HCT116 (cell line): ENCODE results near the gene NCOA1. TPM values are rescaled to one million over a fixed set of nuclear protein-coding genes. Genes with fewer than 3 reads are reported as not detected.

Experiments used
- ATAC-seq: fragments of 200-7000 bp; cut with Tn5 transposase; 2 replicates; pipeline ENCODE4 v1.9.1; 2020; ENCODE audit warnings: mild to moderate bottlenecking, moderate library complexity
- BruUV-seq: library from RNA; stranded (reverse); fragments of 400-500 nt; replicated peaks from 2 replicates; lab custom pipeline; 2021; lab: Mats Ljungman, UMichigan
- CTCF ChIA-PET: fragments of 300-600 bp; sonication (Branson Sonifier 250); formaldehyde crosslinking; loops from one replicate; lab custom pipeline; 2021; ENCODE audit warnings: antibody characterized with exemption; lab: Charles Lee
- POLR2A ChIA-PET: fragments of 300-600, 350-600 bp; sonication (Branson Sonifier 250); formaldehyde crosslinking; loops from one replicate; lab custom pipeline; 2021; ENCODE audit warnings: antibody characterized with exemption; lab: Charles Lee
- RAD21 ChIA-PET, 2 experiments: fragments of 300-600 bp; sonication (Branson Sonifier 250); formaldehyde crosslinking; loops; one replicate each; lab custom pipeline; 2023; ENCODE audit warnings: low total read pairs in 2 of 2; ENCODE audit not compliant: uncharacterized antibody in 2 of 2, unreplicated experiment in 2 of 2, low non-redundant PET in 1 of 2; lab: Charles Lee
- DNase-seq: peaks from one replicate; pipeline ENCODE4 v3.0.0-alpha.2; 2010; ENCODE audit warnings: low read depth, low spot score
- H2AFZ ChIP-seq: fragments of 200-600 bp; shearing (Covaris generic), sonication (generic); 2 replicates; pipeline ENCODE4 v1.6.1; 2017; ENCODE audit warnings: low read depth, mixed run types, mixed read lengths, antibody characterized with exemption, low read length; ENCODE audit not compliant: poor library complexity, severe bottlenecking
- H3K27ac ChIP-seq: 2 replicates; pipeline ENCODE4 v1.5.1; 2012; ENCODE audit warnings: low read depth, low read length
- H3K27me3 ChIP-seq: fragments of 200-600 bp; sonication (generic); 2 replicates; pipeline ENCODE4 v1.6.1; 2016; ENCODE audit warnings: mixed run types, low read length, mixed read lengths; ENCODE audit not compliant: insufficient read depth
- H3K36me3 ChIP-seq, 2 experiments: fragments of 200-500 bp in 1 of 2; fragments of 200-600 bp in 1 of 2; sonication (Bioruptor generic) in 1 of 2; sonication (generic) in 1 of 2; 2 replicates each; pipeline versions ENCODE4 v1.5.1 to v1.6.1; 2014 to 2016; ENCODE audit warnings: low read length in 2 of 2, inconsistent platforms in 1 of 2, mixed read lengths in 1 of 2, mixed run types in 1 of 2; ENCODE audit not compliant: insufficient read depth in 2 of 2, control insufficient read depth in 1 of 2
- H3K4me1 ChIP-seq, 2 experiments: fragments of 200-600 bp in 1 of 2; sonication (generic) in 1 of 2; 2 replicates each; pipeline versions ENCODE4 v1.5.1 to v1.6.1; 2012 to 2017; ENCODE audit warnings: low read length in 2 of 2, inconsistent platforms in 1 of 2, mild to moderate bottlenecking in 1 of 2, mixed read lengths in 1 of 2, mixed run types in 1 of 2, moderate library complexity in 1 of 2; ENCODE audit not compliant: insufficient read depth in 2 of 2, control insufficient read depth in 1 of 2
- H3K4me2 ChIP-seq: fragments of 200-600 bp; sonication (generic); 2 replicates; pipeline ENCODE4 v1.6.1; 2017; ENCODE audit warnings: mixed run types, low read length, mixed read lengths
- H3K4me3 ChIP-seq, 2 experiments: fragments of 200-600 bp in 1 of 2; sonication (generic) in 1 of 2; replicated peaks in 1 of 2; 2 replicates each; pipeline ENCODE4 v1.5.1; 2011 to 2016; ENCODE audit warnings: low read length in 2 of 2, control low read depth in 1 of 2, low read depth in 1 of 2, mild to moderate bottlenecking in 1 of 2, mixed read lengths in 1 of 2, mixed run types in 1 of 2
- H3K79me2 ChIP-seq: fragments of 200-600 bp; sonication (generic); 2 replicates; pipeline ENCODE4 v1.6.1; 2017; ENCODE audit warnings: mild to moderate bottlenecking, mixed run types, low read length, moderate library complexity, mixed read lengths; ENCODE audit not compliant: insufficient read depth
- H3K9ac ChIP-seq: fragments of 200-600 bp; sonication (generic); 2 replicates; pipeline ENCODE4 v1.6.1; 2016; ENCODE audit warnings: low read length, mixed read lengths
- H3K9me2 ChIP-seq: fragments of 200-600 bp; sonication (generic), shearing (Covaris generic); 2 replicates; pipeline ENCODE4 v1.6.1; 2017; ENCODE audit warnings: mixed run types, mild to moderate bottlenecking, moderate library complexity; ENCODE audit not compliant: insufficient read depth
- H3K9me3 ChIP-seq, 2 experiments: fragments of 200-500 bp in 1 of 2; fragments of 200-600 bp in 1 of 2; sonication (Bioruptor generic) in 1 of 2; sonication (generic) in 1 of 2; 2 replicates each; pipeline ENCODE4 v1.6.1; 2014 to 2017; ENCODE audit warnings: low read length in 2 of 2, mixed read lengths in 2 of 2, inconsistent platforms in 1 of 2, low read depth in 1 of 2, mild to moderate bottlenecking in 1 of 2, mixed run types in 1 of 2, moderate library complexity in 1 of 2; ENCODE audit not compliant: control insufficient read depth in 1 of 2, insufficient read depth in 1 of 2
- H4K20me1 ChIP-seq: fragments of 200-600 bp; sonication (generic), shearing (Covaris generic); 2 replicates; pipeline ENCODE4 v1.6.1; 2017; ENCODE audit warnings: mixed run types, mild to moderate bottlenecking, moderate library complexity; ENCODE audit not compliant: insufficient read depth
- CBX3 ChIP-seq: IDR thresholded peaks from 2 replicates; pipeline ENCODE4 v1.6.1; 2012; ENCODE audit warnings: low read depth
- CEBPB ChIP-seq: IDR thresholded peaks from 2 replicates; pipeline ENCODE4 v1.6.1; 2012; ENCODE audit warnings: low read depth
- CTCF ChIP-seq, 3 experiments: fragments of 200-600 bp in 1 of 3; sonication (generic) in 1 of 3; IDR thresholded peaks in 2 of 3; conservative IDR thresholded peaks in 1 of 3; 2 replicates each; pipeline ENCODE4 v1.5.1; 2012 to 2017; ENCODE audit warnings: low read depth in 2 of 3, low read length in 2 of 3, antibody characterized with exemption in 1 of 3, borderline replicate concordance in 1 of 3, control low read depth in 1 of 3, mild to moderate bottlenecking in 1 of 3, mixed read lengths in 1 of 3, mixed run types in 1 of 3, moderate library complexity in 1 of 3; ENCODE audit not compliant: insufficient read depth in 1 of 3
- EGR1 ChIP-seq: IDR thresholded peaks from 2 replicates; pipeline ENCODE4 v1.6.1; 2012; ENCODE audit warnings: low read depth
- ELF1 ChIP-seq: IDR thresholded peaks from 2 replicates; pipeline ENCODE4 v1.6.1; 2012; ENCODE audit warnings: low read depth, borderline replicate concordance
- EZH2 ChIP-seq: fragments of 200-600 bp; sonication (generic); IDR thresholded peaks from 2 replicates; pipeline ENCODE4 v1.6.1; 2017; ENCODE audit warnings: antibody characterized with exemption, mixed run types
- EZH2phosphoT487 ChIP-seq: fragments of 200-600 bp; IDR thresholded peaks from 2 replicates; pipeline ENCODE4 v1.6.1; 2018; ENCODE audit warnings: antibody characterized with exemption, borderline replicate concordance
- FOSL1 ChIP-seq: IDR thresholded peaks from 2 replicates; pipeline ENCODE4 v1.6.1; 2012; ENCODE audit warnings: low read depth
- JUND ChIP-seq: IDR thresholded peaks from 2 replicates; pipeline ENCODE4 v1.6.1; 2012
- MAX ChIP-seq: IDR thresholded peaks from 2 replicates; pipeline ENCODE4 v1.6.1; 2012
- POLR2AphosphoS5 ChIP-seq: IDR thresholded peaks from 2 replicates; pipeline ENCODE4 v1.6.1; 2011; ENCODE audit warnings: mild to moderate bottlenecking, low read depth, low read length, moderate library complexity
- RAD21 ChIP-seq: IDR thresholded peaks from 2 replicates; pipeline ENCODE4 v1.6.1; 2012; ENCODE audit warnings: low read depth, mild to moderate bottlenecking
- SIN3A ChIP-seq: IDR thresholded peaks from 2 replicates; pipeline ENCODE4 v1.6.1; 2012; ENCODE audit warnings: low read depth
- SP1 ChIP-seq: IDR thresholded peaks from 2 replicates; pipeline ENCODE4 v1.6.1; 2012; ENCODE audit warnings: low read depth
- TCF7L2 ChIP-seq: IDR thresholded peaks from 2 replicates; pipeline ENCODE4 v1.7.0; 2011; ENCODE audit warnings: borderline replicate concordance, inconsistent platforms; ENCODE audit not compliant: insufficient read depth, insufficient read length; ENCODE audit errors: extremely low read depth
- YY1 ChIP-seq: IDR thresholded peaks from 2 replicates; pipeline ENCODE4 v1.6.1; 2011; ENCODE audit warnings: low read length, low read depth, moderate library complexity, mild to moderate bottlenecking; ENCODE audit not compliant: insufficient replicate concordance; ENCODE audit errors: extremely low read depth
- ZBTB33 ChIP-seq: IDR thresholded peaks from 2 replicates; pipeline ENCODE4 v1.6.1; 2011; ENCODE audit warnings: mild to moderate bottlenecking, low read length, moderate library complexity; ENCODE audit not compliant: insufficient replicate concordance; ENCODE audit errors: extremely low read depth
- ZFX ChIP-seq: fragments of 450-650 bp; IDR thresholded peaks from 2 replicates; pipeline ENCODE4 v1.6.1; 2017
- ZNF274 ChIP-seq: fragments of 200-500 bp; sonication (Bioruptor generic); IDR thresholded peaks from 2 replicates; pipeline ENCODE4 v1.6.1; 2014; ENCODE audit warnings: mild to moderate bottlenecking, low read depth, low read length, inconsistent platforms
- intact Hi-C: fragments of 100-400 bp; cut with micrococcal nuclease; formaldehyde crosslinking; loops from 2 replicates; pipeline ENCODE4 v1.10.0; 2022
- total RNA-seq: library from RNA; stranded (reverse); gene quantifications from one replicate; pipeline ENCODE4 v1.2.1, GENCODE V29; 2021; ENCODE audit not compliant: unreplicated experiment
- TF ChIP-seq, protein P1 (sequence below): IDR thresholded peaks from 2 replicates; pipeline ENCODE4 v1.6.1; 2012

The NCOA1 gene
- total RNA-seq, 1 experiment from 2014 or later = 10.4 TPM

DNA sequence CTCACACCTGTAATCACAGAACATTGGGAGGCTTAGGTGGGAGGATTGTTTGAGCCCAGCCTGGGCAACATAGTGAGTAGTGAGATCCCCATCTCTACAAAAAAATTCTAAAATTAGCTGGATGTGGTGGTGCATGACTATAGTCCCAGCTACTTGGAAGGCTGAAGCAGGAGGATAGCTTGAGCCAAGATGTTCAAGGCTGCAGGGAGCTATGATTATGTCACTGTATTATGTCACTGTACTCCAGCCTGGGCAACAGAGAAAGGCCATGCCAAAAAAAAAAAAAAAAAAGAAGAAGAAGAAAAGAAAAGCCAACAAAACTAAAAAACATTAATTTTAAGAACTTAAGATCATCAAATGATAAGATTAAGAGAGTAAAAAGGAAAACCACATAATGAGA is 17.4 kb upstream of the NCOA1 start:
- intact Hi-C loops = no loop called here
- Histone ChIP-seq H3K27me3 (no peaks in the 10 kb centered on the region), H3K27ac (no peak overlapping the region), H2AFZ (no peak overlapping the region), H3K9me2 (no peaks in the 10 kb centered on the region), H3K9ac (no peak overlapping the region), H3K4me2 (no peak overlapping the region), H3K79me2 (no peaks in the 10 kb centered on the region), H3K9me3 (no peaks in the 10 kb centered on the region), H3K4me3 (no peak overlapping the region), H3K4me1 (0 out of 4 replicates have a peak, but pooled peaks cover 0 to 2% of the 10 kb centered on the region in 2 experiments), H3K36me3 (no peaks in the 10 kb centered on the region), H4K20me1 (no peaks in the 10 kb centered on the region)
- no peak for DNase-seq
- TF ChIP-seq ELF1 (no peak), EGR1 (no peak), EZH2 (no peak), CEBPB (no peak), YY1 (no peak), CTCF (IDR thresholded peaks at IDR 0.05 in 2 of 3, conservative IDR thresholded peaks at IDR 0.05 in 1 of 3; ENCODE audit: borderline replicate concordance in 1 of 3, insufficient read depth in 1 of 3, low read depth in 2 of 3, low read length in 2 of 3) (no peak), EZH2phosphoT487 (no peak), SIN3A (no peak), ZBTB33 (no peak), ZNF274 (no peak), CBX3 (no peak), ZFX (no peak), POLR2AphosphoS5 (no peak), MAX (no peak), FOSL1 (no peak), TCF7L2 (no peak), JUND (no peak), RAD21 (no peak), SP1 (no peak)
- TF ChIP-seq, protein P1, sequence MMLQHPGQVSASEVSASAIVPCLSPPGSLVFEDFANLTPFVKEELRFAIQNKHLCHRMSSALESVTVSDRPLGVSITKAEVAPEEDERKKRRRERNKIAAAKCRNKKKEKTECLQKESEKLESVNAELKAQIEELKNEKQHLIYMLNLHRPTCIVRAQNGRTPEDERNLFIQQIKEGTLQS = no peak
- no TSS peak for BruUV-seq
- POLR2A ChIA-PET = no interaction called here
- ATAC-seq = no peak
- RAD21 ChIA-PET = no interaction called here
- CTCF ChIA-PET = no interaction called here
